GM23338 (cell line): ENCODE results near the gene EXD3. TPM values are rescaled to one million over a fixed set of nuclear protein-coding genes. Genes with fewer than 3 reads are reported as not detected.

Experiments used
- EZH2 ChIP-seq: fragments of 200-600 bp; sonication (generic); IDR thresholded peaks from one replicate; pipeline ENCODE4 v1.8.0; 2017; ENCODE audit warnings: antibody characterized with exemption, mild to moderate bottlenecking, low read depth; ENCODE audit not compliant: unreplicated experiment
- EZH2phosphoT487 ChIP-seq: fragments of 200-600 bp; sonication (generic); IDR thresholded peaks from one replicate; pipeline ENCODE4 v1.8.1; 2018; ENCODE audit warnings: antibody characterized with exemption; ENCODE audit not compliant: unreplicated experiment
- POLR2AphosphoS5 ChIP-seq: IDR thresholded peaks from 2 replicates; pipeline ENCODE4 v1.6.1; 2016; ENCODE audit warnings: antibody characterized with exemption, low read depth
- polyA plus RNA-seq: library from polyadenylated mRNA; unstranded; fragments of >200 nt; fragmentation: Nextera tagmentation; extraction: Ambion mirVana; gene quantifications from 2 replicates; pipeline ENCODE4 v1.2.1, GENCODE V29; 2016
- total RNA-seq: library from RNA; depleted of rRNA; stranded (reverse); fragments of >200 nt; shearing (Covaris generic); gene quantifications from 2 replicates; pipeline ENCODE4 v1.2.3, GENCODE V29; 2014
- TF ChIP-seq, protein P1 (sequence below): fragments of 250-450 bp; sonication (Bioruptor Pico); IDR thresholded peaks from 2 replicates; pipeline ENCODE4 v1.5.0; 2020; ENCODE audit warnings: mild to moderate bottlenecking, moderate library complexity
- TF ChIP-seq, protein P2 (sequence below): IDR thresholded peaks from 2 replicates; pipeline ENCODE4 v1.6.1; 2016; ENCODE audit warnings: antibody characterized with exemption
- TF ChIP-seq, protein P3 (sequence below): IDR thresholded peaks from one replicate; pipeline ENCODE4 v1.6.1; 2018; ENCODE audit warnings: antibody characterized with exemption; ENCODE audit not compliant: unreplicated experiment

EXD3 gene
- total and polyA plus RNA-seq, 2 experiments from 2014 or later = 3.6 to 9.7 TPM

DNA sequence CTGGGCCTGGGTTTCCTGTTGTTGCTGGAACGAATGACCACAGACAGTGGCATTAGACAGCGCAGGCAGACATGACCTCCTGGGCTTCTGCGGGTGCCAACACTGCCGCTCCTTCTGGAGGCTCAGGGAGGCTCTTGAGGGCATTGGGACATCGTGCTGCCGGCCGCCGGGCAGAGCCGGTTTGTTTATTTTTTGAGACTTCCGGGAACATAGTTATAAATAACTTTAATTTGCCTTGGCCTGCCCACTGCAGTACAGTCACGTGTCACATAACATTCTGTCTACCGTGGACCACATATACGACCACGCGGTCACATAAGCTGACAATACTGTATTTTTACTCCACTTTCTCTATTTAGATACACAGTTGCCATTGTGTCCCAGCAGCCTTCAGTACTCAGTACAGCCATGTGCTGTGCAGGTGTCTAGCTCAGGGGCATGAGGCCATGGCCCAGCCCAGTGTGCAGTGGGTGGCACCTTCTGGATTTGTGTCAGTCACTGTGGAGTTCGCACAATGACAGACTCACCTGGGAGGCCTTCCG, 153.7 kb downstream of the EXD3 start (continued):
- TF ChIP-seq, protein P1, sequence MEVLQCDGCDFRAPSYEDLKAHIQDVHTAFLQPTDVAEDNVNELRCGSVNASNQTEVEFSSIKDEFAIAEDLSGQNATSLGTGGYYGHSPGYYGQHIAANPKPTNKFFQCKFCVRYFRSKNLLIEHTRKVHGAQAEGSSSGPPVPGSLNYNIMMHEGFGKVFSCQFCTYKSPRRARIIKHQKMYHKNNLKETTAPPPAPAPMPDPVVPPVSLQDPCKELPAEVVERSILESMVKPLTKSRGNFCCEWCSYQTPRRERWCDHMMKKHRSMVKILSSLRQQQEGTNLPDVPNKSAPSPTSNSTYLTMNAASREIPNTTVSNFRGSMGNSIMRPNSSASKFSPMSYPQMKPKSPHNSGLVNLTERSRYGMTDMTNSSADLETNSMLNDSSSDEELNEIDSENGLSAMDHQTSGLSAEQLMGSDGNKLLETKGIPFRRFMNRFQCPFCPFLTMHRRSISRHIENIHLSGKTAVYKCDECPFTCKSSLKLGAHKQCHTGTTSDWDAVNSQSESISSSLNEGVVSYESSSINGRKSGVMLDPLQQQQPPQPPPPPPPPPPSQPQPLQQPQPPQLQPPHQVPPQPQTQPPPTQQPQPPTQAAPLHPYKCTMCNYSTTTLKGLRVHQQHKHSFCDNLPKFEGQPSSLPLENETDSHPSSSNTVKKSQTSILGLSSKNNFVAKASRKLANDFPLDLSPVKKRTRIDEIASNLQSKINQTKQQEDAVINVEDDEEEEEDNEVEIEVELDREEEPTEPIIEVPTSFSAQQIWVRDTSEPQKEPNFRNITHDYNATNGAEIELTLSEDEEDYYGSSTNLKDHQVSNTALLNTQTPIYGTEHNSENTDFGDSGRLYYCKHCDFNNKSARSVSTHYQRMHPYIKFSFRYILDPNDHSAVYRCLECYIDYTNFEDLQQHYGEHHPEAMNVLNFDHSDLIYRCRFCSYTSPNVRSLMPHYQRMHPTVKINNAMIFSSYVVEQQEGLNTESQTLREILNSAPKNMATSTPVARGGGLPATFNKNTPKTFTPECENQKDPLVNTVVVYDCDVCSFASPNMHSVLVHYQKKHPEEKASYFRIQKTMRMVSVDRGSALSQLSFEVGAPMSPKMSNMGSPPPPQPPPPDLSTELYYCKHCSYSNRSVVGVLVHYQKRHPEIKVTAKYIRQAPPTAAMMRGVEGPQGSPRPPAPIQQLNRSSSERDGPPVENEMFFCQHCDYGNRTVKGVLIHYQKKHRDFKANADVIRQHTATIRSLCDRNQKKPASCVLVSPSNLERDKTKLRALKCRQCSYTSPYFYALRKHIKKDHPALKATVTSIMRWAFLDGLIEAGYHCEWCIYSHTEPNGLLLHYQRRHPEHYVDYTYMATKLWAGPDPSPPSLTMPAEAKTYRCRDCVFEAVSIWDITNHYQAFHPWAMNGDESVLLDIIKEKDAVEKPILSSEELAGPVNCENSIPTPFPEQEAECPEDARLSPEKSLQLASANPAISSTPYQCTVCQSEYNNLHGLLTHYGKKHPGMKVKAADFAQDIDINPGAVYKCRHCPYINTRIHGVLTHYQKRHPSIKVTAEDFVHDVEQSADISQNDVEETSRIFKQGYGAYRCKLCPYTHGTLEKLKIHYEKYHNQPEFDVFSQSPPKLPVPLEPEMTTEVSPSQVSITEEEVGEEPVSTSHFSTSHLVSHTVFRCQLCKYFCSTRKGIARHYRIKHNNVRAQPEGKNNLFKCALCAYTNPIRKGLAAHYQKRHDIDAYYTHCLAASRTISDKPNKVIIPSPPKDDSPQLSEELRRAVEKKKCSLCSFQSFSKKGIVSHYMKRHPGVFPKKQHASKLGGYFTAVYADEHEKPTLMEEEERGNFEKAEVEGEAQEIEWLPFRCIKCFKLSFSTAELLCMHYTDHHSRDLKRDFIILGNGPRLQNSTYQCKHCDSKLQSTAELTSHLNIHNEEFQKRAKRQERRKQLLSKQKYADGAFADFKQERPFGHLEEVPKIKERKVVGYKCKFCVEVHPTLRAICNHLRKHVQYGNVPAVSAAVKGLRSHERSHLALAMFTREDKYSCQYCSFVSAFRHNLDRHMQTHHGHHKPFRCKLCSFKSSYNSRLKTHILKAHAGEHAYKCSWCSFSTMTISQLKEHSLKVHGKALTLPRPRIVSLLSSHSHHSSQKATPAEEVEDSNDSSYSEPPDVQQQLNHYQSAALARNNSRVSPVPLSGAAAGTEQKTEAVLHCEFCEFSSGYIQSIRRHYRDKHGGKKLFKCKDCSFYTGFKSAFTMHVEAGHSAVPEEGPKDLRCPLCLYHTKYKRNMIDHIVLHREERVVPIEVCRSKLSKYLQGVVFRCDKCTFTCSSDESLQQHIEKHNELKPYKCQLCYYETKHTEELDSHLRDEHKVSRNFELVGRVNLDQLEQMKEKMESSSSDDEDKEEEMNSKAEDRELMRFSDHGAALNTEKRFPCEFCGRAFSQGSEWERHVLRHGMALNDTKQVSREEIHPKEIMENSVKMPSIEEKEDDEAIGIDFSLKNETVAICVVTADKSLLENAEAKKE = no peak
- TF ChIP-seq EZH2phosphoT487 (no peak), EZH2 (no peak), POLR2AphosphoS5 (no peak)
- TF ChIP-seq, protein P2, sequence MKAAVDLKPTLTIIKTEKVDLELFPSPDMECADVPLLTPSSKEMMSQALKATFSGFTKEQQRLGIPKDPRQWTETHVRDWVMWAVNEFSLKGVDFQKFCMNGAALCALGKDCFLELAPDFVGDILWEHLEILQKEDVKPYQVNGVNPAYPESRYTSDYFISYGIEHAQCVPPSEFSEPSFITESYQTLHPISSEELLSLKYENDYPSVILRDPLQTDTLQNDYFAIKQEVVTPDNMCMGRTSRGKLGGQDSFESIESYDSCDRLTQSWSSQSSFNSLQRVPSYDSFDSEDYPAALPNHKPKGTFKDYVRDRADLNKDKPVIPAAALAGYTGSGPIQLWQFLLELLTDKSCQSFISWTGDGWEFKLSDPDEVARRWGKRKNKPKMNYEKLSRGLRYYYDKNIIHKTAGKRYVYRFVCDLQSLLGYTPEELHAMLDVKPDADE = no peak
- TF ChIP-seq, protein P3, sequence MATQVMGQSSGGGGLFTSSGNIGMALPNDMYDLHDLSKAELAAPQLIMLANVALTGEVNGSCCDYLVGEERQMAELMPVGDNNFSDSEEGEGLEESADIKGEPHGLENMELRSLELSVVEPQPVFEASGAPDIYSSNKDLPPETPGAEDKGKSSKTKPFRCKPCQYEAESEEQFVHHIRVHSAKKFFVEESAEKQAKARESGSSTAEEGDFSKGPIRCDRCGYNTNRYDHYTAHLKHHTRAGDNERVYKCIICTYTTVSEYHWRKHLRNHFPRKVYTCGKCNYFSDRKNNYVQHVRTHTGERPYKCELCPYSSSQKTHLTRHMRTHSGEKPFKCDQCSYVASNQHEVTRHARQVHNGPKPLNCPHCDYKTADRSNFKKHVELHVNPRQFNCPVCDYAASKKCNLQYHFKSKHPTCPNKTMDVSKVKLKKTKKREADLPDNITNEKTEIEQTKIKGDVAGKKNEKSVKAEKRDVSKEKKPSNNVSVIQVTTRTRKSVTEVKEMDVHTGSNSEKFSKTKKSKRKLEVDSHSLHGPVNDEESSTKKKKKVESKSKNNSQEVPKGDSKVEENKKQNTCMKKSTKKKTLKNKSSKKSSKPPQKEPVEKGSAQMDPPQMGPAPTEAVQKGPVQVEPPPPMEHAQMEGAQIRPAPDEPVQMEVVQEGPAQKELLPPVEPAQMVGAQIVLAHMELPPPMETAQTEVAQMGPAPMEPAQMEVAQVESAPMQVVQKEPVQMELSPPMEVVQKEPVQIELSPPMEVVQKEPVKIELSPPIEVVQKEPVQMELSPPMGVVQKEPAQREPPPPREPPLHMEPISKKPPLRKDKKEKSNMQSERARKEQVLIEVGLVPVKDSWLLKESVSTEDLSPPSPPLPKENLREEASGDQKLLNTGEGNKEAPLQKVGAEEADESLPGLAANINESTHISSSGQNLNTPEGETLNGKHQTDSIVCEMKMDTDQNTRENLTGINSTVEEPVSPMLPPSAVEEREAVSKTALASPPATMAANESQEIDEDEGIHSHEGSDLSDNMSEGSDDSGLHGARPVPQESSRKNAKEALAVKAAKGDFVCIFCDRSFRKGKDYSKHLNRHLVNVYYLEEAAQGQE = no peak
